ENCODE results near the gene RNH1.
A peak's percentile ranks its signal among the peaks of the same experiment; 100 is the strongest.

The RNH1 gene

GRCh38 chr11:457111-457760 is 49.8 kb downstream of the RNH1 start:
- no peak for DNase-seq (ENCODE audit: low spot score)

DNA sequence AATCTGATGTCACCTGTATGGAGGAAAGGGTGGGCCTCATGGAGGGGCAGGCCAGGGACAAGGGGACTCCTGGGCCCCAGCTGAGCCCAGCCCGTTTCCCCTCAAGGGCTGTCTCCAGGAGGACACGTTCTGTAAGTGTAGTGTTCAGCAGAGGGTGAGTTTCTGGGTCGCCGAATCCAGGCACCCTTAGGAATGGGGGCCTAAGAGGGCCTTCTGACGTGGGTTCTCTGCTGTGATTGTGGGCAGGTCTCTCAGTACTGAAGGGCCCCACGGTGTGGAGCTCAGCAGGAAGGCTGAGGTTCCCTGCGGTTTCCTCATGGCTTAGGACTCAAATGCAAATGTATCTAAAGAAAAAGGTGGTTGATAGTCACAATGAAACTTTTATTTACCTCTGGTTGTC is 50.5 kb downstream of the RNH1 start:
- DNase-seq (ENCODE audit: low spot score) = peak; percentile 48

DNA sequence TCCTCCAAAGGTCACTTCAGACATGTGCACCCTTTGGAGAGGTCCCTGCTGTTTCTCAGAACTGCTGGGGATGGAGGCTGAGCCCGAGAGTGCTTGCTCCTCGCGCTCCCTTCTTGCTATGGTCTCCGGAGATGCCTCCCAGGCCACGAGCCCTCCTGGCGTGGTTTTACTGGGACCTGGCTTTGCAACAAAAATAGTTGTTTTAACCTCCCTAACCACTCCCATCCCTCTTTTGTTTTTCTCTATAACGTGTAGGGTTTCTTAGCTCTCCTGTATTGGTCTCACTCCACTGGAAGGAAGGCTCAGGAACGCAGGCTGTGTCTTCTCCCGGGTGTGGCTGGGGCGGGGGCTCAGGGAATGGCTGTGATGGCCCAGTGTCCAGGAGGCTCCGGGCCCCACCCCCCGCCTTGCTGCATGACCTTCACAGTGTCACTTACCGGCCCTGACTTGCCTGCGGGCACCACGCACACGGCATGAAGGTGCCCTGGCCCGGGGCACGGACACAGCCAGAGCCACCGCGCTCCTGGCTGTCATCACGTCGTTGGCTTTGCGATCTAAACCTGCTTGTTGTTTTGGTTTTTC is 51.4 kb downstream of the RNH1 start:
- DNase-seq (ENCODE audit: low spot score) = no peak

GRCh38 chr11:454801-455565 is 52.1 kb downstream of the RNH1 start:
- no peak for DNase-seq (ENCODE audit: low spot score)

DNA sequence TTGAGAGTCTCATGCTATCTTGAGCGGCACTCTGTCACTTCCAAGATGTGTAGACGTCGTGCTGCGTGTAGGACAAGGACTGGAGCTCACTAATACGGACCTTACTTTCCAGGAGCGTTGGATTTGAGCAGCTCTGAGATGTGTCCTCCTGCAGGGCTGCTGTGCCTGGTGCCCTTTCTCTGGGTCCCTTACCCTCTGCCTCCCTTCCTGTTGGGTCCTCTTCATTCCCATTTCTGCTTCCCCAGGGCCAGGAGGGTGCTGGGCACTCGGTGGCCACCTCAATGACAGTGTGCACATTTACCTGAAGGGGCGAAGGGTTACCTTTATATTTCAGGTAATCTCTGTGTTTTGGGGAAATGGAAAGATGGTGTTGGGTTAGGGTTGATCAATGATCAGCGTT is 53.0 kb downstream of the RNH1 start:
- DNase-seq (ENCODE audit: low spot score) = no peak

DNA sequence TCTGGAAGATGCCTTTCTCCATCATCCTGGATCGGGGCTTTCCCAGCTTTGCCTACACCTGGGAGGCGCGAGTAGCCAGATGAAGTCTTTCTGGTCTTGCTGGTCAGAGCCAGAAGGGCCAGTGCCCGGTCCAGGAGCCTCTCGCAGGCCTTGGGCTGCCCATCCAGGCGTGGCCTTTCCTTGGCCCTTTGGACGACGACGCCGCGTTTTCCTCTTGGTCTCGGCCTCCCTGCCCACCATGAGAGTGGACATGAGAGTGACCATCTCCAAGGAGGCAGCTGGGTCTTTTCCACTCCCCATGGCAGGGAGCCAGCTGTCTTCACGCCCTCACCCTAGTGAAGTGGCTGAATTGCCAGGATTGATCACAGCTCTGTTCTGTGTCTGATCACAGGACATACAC is 53.5 kb downstream of the RNH1 start:
- no peak for DNase-seq (ENCODE audit: low spot score)

DNA sequence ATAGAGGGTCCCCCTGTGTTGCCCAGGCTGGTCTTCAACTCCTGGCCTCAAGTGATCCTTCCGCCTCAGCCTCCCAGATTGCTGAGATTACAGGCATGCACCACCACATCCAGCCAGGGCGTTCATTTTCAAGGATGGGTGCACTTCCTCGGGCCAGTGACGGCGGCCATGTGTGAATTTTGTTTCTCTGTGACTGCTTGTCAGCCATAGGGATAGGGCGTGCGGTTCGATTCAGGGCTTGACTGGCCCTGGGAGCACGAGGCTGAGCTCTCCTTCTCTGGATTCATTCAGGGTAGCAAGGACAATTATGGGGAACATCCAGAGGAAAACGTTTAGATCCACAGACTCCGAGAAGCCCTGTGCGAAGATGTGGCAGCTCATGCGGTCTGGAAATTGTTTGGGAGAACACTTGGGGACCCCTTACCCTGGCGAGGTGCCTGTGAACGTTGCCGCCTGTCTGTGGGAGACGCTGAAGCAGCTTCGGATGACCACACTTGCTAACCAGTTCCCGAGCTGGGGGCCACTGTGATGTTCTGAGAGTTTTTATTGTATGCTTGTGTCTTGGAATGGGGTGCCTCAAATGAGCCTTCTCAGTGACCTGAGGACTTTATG is 54.0 kb downstream of the RNH1 start:
- no peak for DNase-seq (ENCODE audit: low spot score)

DNA sequence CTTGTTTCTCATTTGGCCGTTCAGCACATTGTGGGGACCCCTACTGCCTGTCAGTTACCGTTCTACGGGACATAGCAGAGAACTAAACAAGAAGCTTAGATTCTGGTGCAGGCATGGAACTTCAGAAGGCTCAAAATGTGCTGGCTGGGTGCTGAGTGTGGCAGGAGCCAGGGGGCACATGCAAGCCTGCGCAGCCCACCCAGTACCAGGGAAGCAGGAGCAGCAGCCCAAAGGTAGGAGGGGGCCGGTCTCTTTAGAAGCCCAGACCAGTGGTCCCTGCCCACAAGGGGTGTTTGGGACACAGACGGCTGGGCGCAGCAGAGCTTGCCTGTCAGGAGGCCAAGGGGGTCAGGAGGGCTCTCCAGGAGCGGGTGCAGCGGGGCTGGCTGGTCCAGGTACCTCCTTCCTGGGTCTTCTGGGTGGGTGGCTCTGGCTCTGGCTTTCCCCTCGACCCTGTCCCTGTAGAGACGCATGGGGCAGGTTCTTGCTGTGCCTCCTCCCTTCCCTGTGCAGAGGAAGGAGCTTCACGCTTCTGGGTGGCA is 54.8 kb downstream of the RNH1 start:
- DNase-seq (ENCODE audit: low spot score) = no peak

- no peak for DNase-seq (ENCODE audit: low spot score)
Measured at GRCh38 chr11:451738-452137, 55.3 kb downstream of the RNH1 start.

DNA sequence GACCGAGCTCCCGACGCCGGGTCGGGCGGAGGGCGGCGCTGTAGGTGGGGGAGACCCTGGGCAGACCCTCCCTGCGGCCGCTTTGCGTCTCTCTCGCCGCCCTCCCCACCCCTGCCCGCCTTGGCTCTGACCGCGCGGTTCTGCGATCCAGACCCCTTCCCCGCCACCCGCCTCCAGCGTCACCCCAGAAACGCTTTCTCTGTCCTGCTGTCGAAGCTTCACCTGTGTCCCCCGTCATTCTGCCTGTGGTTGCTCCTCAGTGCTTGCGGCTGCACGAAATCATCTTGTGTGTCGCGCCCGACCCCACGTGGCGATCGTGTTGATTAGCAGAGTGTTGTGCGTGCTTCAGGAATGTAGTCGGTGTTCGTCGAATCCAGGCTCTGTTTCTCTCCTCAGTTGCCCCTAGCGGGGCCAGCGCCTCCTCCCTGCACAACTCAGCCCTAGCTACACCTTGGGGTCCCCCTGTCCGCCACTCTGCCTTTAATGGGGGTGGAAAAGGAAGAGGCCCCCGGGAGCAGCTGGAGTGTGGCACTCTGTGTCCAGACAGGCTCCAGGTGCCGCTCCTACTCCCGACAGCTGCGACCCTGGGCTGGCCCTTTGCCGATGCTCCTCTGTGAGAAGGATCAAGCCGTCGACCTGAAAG is 56.1 kb downstream of the RNH1 start:
- peak; percentile 83 for DNase-seq (ENCODE audit: low spot score)

DNA sequence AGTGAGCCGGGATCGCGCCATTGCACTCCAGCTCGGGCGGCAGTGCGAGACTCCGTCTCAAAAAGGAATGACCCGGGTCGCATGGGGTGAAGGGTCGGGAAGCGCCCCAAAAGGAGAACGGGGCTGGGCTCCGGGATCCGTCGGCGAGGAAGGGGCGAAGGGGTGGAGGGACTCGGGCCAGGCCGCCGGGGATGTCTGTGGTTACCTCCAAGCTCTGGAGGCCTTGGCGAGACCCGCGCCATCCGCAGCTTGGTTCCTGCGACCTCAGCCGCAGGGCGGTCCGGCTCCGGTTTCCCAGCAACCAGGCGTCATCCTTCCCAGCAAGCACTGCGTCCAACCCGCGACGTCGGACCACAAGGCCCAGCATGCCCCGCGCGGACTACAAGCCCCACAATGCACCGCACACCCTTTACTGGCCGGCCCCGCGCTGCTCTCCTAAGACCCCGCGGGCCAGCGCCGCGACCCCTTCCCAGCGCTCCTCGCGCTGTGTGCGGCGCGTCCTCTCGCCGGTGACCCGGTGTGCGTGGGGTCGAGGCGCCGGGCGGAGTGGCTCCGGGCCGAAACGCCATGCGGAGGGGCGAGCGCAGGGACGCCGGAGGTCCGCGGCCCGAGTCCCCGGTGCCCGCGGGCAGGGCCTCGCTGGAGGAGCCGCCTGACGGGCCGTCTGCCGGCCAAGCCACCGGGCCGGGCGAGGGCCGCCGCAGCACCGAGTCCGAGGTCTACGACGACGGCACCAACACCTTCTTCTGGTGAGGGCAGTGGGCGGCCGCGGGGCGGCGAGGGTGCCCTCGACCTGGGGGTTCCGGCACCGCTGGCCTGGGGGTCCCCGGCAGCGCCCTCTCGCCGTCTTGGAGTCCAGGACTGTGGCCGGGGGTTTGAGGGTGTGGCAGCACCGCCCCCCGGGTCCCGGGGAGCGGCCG is 56.9 kb downstream of the RNH1 start, which contains the start of gene PTDSS2:
Gene PTDSS2 (plus strand): TSS at position 391 of the 920 bp plus-strand sequence. CDS start 177 bp downstream, at position 568.
- DNase-seq (ENCODE audit: low spot score) = peak; percentile 93

DNA sequence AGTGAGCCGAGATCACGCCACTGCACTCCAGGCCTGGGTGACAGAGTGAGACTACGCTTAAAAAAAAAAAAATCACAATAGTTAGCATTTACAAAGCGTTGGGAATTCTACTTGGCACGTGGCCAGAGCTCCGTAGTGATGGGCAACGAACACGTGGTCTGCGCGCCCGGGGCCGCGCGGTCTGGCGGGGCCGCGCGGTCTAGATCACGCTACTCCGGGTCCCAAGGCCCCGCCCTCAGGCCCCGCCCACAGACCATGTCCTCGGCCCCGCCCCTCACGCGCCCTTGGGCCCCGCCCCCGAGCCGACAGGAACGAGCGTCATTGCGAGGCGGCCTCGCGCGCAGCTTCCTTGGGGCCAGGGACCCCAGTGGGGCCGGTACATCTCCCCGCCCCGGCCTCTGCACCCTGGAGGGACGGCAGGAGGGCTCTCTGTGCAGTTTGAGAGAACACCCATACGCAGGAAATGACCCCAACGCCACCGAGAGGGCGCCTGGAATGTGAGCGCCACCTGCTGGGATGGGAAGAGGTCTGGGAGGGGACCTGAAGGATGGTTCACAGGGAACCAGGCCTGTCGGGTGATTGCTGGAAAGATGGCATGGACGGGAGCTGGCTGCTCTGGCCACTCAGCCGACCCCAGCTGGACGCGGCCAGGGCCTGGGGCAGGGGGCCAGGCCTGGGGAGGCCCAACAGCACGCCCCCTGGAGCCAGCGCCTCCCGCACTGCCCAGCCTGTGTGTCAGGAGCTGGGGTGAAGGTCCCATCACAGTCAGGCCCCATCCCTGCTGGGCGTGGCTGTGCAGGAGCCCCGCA is 58.9 kb downstream of the RNH1 start:
- DNase-seq (ENCODE audit: low spot score) = peak; percentile 90

DNA sequence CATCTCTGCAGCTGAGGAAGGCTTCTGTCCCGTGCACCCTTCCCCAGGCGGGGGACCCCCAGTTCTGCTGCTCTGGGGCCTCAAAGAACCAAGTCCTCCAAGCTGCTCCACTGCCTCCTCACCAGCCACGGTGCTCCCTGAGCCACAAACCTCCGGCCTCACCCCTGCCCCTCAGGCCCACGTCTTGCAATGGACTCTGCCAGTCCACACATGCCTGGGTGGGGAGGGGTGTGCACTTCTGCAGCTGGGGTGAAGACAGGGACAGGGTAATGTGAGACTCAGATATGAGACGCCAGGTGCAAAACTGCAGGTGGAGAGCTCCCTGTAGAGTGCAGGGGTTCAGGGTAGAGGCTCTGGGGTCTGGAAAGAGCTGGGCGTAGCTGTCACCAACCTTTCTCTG is 60.2 kb downstream of the RNH1 start:
- no peak for DNase-seq (ENCODE audit: low spot score)

- DNase-seq (ENCODE audit: low spot score) = no peak
Measured at GRCh38 chr11:445765-446588, 61.1 kb downstream of the RNH1 start.

Data from CD4-positive, alpha-beta T cell treated with Interleukin-6 at 100 ng/mL for 8 hours (primary cell).